Measurements from ENCODE around the gene CEACAM3.

The CEACAM3 gene

DNA sequence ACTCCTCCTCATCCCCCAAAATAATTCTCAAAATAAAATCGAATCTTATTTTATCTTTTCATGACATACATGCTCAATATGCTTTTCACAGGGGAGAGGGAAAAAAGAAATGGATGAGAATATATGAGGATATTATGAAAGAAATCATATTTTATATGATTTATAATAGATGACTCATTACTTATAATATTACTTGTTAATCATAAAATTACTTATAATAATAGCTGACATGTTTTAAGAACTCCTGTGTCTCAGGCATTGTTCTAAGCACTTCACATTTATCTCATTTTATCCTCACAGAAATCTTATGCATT is 3.0 kb upstream of the CEACAM3 start:
- no peak for DNase-seq

DNA sequence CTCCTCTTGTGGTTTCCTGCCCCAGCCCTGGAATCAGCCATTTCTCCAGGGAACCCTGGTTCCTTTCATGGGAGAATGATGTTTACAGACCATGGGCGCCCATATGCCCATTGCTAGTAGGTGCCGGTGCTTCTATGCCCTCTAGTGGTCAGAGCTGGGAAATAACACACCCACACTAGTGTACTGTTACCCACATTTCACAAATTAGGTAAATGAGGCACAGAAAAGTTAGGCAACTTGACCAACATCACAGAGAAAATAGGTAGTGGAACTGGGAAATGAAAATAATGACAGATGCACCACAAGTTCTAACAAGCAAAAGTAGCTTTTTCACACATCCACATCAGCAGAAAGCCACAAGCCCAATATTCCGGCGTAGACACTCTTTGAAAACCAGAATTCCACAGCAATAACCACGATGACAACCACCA is 1.3 kb upstream of the CEACAM3 start:
- DNase-seq = peak; percentile 30

DNA sequence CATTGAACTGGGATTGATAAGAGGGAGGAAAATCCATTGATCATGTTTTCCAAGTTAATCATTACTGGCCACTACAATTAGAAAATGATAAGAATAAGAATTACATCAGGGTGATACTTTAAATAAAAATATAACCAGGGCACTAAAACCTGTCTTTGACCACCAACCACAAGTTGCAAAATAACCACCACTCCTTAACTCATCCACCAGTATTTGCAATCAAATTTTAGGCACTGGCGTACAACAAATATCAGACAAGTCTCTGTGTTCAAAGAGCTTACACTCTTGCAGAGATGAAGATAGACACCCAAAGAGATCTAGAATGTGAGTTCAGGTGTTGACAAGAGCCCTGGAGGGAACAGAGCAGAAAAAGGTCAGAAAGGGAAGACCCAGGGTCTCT is 514 bp downstream of the CEACAM3 start:
- no peak for DNase-seq

DNA sequence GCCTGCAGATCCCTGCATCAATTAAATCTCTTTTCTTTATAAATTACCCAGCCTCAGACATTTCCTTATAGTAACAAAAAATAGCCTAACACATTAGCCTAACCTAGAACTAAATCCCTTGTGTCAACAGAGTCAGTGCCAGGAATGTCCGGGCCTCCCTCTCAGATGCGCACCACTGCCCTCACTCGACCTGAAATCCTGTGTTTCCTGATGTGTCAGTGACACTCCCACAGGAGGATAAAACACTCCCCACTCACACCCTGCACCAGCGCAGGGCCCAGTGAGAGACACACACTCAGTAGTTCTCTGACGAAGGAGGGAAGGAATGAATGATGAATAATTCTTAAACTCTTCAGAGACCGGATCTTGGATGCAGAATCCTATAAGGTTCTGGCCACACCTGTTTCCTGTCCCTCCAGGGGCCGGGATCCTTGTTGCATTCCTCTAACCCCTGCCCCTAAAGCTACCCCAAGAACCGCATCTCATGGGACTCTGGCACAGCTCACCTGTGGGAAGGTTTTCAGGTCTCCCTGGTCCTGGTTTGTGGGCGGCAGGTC is 3.1 kb downstream of the CEACAM3 start:
- no peak for DNase-seq

DNA sequence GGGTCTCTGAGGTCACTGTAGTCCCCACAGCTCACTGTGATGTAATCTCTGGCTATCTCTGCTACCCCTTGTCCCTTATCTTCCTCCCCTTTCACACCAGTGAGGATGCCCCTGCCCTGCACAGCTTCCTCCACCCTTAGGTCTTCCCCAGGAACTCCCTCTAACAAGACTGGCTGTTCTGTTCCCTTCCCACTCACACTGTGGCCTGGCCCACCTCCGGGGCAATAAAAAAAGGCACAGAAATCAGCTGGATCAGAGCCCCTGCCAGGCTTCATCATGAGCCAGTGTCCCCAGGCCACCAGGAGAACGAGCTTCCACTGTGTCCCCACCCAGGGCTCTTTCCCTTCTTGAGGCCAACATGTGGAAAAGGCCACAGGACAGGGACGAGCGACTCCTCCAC is 4.6 kb downstream of the CEACAM3 start:
- DNase-seq = no peak

DNA sequence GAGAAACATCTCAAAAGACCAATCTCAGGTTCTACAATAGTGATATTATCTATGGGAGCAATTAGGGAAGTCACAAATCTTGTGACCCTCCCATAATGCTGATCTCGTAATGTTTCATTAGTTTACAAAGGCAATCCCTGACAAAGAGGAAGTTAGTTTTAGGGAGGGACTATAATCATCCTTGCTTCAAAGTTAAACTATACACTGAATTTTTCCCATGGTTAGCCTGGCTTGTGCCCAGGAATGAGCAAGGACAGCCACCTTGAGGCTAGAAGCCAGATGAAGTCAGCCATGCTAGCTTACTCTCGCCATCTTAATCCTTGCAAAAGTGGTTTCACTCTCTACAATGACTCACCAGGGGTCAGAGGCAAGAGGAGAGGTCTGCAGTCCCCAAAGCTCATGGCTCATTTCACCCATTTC is 5.4 kb downstream of the CEACAM3 start:
- no peak for DNase-seq

DNA sequence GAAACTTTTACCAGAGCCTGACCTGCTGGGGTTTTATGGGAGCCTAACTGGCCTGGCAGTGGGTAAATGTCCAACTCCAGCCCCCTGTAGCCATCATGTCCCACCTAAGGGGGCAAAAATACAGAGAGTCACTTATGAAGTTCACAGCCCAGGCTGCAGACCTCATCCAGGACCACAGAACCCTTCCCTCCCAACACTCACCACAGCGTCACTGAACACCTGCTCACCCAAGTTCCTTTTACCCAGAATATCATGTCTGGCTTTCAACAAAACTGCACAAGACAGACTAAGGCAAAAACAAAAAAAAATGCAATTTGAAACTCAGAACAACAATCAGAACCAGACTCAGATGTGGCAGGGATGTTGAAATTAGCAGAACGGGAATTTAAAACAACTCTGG is 6.4 kb downstream of the CEACAM3 start:
- no peak for DNase-seq

DNA sequence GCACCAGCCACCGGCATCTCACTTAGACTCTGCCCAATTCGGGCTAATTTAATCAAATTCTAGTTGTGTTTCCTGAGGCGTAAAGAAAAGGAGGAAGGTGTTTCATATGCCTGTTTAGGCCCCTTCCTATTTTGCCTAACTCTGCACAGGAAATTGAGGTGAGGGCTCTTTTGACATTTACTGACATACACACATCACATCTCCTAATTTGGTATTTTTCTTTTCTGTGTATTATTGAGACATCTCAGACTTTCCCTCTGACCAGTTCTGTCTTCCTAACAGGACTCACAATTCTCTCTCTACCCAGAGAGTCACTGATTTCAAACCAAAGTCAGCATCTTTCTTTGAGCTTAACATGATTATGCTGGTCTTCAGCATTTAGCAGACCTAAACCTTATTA is 7.9 kb downstream of the CEACAM3 start:
- no peak for DNase-seq

DNA sequence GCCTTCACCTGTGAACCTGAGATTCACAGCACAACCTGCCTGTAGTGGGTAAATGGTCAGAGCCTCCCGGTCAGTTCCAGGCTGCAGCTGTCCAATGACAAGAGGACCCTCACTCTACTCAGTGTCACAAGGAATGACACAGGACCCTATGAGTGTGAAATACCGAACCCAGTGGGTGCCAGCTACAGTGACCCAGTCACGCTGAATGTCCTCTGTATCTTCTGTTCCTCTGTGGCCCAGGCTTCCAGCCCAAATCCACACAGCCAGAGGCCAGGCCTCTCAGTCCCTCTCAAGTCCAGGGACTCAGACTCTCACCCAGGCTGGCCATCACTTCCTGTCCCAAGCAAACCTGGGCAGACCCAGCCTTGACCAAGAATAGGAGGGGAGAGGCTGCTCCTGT is 10.8 kb downstream of the CEACAM3 start:
- no peak for DNase-seq

DNA sequence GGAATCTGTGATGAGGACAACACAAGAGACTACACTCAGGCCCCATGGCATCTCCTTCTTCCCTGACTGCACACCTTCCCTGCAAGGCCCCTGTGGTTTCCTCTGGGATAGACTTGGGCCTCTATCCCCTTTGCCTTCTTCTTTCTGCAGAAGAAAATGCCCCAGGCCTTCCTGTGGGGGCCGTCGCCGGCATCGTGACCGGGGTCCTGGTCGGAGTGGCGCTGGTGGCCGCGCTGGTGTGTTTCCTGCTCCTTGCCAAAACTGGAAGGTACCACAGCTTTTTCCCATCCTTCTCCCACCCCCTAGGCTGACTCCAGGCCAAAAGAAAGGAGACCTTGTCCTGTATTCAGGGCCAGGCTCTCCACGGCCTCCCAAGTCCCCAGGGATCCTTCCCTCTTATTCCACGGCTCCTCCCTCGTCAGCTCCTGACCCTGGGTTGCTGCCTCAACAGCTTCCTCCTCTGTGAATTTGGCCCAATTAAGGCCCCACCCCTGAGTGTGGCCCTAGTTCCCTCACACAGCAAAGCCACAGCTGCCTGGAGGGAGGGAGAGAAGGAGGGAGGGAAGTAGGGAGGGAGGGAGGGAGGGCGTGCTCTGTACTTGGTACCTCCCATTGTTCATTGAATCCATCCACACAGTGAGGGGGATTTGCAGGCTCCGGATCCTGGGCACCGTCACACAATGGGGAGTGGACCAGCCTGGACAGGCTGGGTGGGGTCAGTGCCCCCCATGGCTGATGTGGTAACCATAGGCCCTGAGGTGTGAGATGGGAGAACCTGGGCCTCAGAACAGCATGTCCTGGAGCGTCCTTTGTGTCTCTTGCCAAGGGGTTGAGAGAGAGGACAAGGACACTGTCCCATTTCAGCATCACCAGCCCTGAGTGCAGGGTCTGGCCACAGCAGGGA is 12.5 kb downstream of the CEACAM3 start:
- no peak for DNase-seq

DNA sequence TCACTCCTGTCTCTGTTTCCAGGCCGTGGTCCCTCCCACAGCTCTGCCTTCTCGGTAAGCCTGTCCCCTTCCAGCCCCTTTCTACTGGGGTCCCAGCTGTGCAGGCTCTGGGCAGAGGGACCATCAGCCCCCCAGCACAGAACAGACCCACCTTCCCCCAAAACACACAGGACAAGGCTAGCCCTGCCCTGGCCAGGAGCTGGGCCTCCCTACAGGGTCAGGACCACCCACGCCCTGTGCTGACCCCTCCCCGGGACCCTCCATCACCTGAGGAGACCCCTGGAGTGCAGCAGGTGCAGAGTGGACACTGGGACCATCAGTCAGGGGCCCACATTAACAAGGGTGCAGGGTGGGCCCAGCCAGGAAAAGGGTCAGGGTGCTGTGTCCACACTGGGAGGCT is 13.9 kb downstream of the CEACAM3 start:
- no peak for DNase-seq

DNA sequence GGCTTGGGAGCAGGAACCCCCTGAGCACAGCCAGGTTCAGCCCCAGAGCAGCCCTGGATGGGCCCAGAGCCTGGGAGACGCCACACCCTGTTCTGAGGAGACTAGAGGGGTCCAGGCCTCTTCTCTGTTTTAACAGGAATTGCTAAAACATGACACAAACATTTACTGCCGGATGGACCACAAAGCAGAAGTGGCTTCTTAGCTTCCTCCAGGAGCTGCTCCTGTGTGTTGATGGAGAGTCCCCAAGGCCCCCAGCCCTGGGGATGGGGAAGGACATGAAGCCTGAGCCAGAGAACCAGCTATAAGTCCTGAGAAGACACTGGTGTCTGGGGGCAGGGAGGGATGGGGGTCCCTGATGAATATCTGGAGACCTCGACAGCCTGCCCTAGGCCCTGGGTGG is 14.6 kb downstream of the CEACAM3 start:
- no peak for DNase-seq

DNA sequence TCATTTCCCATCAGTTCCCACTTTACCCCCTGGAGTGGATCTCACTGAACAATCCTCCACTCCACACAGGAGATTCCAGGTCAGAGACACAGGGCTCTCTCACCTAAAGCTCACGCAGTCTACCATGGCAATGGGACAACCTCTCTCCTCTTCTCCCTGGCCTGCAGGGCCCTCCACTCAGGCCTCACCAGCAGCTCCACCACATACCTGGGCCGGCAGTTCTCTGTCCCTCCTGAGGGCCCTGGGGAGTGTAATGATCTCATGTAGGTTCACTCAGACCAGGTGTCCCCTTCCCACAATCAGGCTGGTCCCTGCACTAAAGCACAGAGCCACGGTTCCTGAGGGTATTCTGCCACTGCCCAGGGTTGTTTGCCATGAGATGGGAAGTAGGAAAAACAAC is 15.6 kb downstream of the CEACAM3 start:
- no peak for DNase-seq

DNA sequence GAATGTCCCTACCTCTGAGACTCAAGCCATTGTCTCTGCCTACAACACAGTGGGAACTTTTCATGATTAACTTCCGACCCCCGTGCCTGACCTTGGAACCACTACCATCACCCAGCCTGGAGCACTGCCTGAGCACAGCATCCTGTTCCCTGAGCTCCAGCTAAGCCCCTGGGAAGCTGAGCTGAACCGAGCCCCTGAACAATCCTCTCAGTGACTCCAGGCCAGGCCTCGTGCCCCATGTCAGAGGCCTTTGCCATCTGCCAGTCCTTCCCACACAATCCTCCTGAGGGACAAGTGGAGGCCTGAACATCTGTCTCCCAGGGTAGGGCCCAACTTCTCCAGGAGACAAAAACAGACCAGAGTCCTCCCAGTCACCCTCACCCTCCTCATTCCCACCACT is 17.5 kb downstream of the CEACAM3 start:
- no peak for DNase-seq

DNA sequence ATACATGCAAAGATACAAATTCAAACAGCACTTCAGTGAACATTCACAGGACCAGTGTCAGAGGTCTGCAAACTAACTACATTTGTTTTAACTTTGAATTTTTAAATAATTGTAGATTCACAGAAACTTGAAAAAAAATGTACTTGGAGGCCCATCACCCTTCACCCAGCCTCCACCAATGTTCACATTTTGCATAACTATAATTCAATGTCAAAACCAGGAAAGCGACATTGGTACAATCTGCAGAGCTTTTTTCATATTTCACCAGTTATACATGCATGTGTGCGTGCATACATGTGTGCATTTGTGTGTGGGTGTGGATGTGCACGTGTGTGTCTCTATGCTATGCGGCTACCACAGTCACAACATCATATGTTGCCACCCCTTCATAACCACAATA is 18.9 kb downstream of the CEACAM3 start:
- DNase-seq = no peak

DNA sequence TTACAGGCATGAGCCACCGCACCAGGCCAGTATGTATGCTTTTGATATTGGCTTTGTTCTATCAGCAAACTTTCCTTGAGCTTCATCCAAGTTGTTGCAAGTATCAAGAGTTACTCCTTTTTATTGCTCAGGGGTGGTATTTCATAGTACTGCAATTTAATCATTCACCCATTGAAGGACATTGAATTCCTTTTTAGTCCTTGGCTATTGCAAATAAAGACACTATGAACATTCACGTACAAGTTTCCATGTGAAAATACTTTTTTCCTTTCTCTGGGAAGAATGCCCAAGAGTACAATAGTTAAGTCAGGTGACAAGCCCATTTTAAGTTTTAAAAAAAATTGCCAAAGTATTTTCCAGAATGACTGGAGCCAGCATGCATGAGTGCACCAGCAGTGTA is 20.4 kb downstream of the CEACAM3 start:
- no peak for DNase-seq

DNA sequence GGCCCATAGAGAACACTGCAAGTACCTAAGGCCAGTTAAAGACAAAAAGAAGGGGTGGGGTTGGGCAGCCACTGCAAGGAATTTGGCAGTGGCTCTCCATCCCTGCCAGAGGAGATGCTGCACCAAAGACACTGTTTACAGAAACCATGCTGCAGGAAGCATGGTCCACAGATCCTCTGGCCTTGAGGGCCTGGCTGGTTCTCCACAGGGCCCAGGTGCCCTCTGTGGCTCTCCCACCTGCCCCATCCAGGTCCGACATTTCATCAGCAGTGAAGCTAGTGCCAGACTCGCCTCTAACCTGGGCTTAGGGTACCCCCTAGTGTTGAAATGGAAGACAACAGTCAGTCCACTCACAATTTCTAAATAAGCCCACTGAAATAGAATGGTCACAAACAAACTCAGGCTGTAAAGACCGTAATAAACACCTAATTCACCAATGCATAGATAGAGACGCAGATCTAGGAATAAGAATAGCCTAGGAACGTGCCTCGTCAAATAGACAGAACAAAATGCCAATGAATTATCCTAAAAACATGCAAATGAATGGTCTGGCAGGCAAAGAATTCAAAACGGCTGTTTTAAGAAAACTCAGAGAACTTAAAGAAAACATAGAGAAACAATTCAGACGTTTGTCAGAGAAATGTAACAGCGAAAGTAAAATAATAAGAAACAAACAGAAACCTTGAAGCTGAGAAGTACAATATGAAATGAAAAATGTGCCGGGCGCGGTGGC is 24.8 kb downstream of the CEACAM3 start:
- peak; percentile 41 for DNase-seq

DNA sequence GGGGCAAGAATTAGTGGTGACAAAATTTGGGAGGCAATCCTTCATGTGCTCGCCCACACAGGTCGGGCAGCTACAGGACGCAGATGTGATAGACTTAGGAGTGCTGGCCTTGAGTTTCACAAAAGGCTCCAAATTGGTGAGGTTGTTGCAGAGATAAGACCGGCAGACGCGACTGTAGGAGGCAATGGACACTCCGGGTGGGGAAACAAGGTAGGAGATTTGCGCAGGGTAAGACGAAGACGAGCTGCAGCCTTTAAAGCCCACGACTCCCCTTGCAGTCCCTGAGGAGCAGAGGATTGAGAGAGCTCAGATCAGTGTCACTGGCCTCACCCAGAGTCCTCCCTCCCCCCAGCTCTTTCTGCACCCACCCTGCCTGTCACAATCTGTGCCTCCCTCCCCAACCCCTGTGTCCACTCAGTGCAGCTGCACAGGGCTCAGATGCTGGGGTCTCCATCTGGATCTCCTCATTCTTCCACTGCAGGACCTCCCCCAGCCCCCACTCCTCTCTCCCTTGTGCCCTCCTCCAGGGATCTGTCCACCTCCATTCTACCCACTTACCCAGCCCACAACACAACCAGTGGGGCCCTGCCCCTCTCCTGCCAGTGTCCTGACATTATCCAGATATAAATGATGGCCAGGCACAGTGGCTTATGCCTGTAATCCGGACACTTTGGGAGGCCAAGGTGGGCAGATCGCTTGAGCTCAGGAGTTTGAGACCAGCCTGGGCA is 41.8 kb downstream of the CEACAM3 start:
- DNase-seq = no peak

DNA sequence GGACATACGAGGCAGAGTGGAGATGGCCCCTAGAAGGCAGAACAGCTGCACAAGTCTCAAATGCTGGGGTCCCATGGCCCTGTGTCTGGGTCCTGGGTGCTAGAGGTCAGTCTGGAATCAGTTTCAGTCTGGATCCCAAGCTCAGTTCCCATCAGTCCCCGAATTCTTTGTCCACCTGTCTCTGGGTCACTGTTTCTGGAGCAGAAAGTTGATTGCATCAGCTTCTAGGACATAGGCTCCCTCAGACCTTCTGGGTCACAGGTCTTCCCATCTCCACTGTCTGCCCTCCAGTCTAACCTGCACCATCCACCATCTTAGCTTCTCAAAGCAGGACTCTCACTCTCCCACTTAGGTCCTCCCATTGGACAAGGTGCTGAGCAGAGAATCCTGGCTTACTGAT is 42.8 kb downstream of the CEACAM3 start:
- DNase-seq = no peak

DNA sequence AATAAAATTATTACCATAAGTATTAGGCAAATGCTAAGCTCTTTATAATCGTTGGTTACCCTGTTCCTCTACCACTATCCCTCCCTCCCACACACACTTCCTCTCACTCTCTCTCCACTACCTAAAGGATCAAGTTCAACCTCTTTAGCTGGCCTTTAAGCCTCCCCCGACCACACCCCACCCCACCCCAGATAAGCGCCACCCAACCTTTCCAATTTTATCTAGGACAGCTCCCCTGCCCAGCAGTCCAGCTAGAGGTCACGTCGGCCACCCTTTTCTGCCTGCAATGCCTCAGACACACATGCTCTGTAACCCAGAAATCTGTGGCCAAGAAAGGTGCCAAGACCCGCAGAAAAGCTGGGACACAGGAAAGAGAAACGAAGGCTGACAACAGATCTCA is 47.0 kb downstream of the CEACAM3 start:
- DNase-seq = no peak

DNA sequence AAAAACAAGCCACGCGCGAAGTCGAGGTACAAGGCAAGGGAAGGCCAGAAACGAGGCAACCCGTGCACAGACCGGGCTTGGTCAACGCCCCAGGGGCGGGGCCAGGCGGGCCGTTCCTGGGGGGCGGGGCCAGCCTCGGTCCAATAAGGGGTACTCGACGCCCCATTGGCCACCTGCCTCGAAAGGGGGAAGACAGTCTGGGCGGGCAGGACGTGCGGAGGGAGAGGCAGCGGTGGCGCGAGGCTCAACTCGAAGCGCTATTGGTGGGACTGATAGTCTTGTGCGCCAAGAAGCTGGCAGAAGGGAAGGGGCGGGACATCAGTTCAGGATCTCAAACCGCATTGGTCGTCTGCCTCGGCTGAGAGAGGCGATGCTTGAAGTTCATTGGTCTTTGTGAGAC is 48.2 kb downstream of the CEACAM3 start, which contains the start of gene LYPD4:
Gene LYPD4 (minus strand): TSS at position 83 of the 400 bp plus-strand sequence. CDS start 5,398 bp downstream, outside the sequence.
- no peak for DNase-seq

DNA sequence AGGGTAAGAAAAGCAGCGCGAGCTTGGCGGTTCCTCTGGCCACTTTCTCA is 48.4 kb downstream of the CEACAM3 start, which contains the start of gene DMRTC2:
Gene DMRTC2 (plus strand): TSS at position 42 of the 50 bp plus-strand sequence. CDS start 2,387 bp downstream, outside the sequence.
- no peak for DNase-seq

DNA sequence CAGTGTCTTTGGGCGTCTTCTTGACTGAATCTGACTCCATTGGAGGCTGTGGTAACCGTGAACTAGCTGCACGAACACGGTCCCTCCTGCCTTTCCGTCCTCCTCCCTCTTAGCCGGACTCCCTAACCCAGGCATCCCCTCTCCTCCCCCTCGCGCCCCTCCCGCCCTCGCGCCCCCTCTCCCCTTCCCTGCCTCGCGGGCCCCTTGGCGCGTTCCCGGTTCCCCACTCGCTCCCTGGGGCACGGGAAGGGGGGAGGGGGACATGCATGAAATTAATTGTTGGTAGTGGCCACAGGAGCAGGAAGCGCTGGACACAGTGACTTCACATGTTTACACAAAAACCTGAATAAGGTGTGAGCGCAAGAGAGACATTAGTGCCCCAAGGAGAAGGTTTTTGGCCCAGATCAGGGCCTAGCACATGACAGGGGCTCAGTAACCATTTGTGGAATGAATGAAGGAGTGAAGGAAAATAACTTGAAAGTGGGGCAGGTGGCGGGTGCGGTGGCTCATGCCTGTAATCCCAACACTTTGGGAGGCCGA is 48.7 kb downstream of the CEACAM3 start:
- no peak for DNase-seq

Measured in NCI-H1694 treated with DMSO at 0.1 percent for 48 hours (cell line).